ENCODE results near the gene SLC4A2.

DNA sequence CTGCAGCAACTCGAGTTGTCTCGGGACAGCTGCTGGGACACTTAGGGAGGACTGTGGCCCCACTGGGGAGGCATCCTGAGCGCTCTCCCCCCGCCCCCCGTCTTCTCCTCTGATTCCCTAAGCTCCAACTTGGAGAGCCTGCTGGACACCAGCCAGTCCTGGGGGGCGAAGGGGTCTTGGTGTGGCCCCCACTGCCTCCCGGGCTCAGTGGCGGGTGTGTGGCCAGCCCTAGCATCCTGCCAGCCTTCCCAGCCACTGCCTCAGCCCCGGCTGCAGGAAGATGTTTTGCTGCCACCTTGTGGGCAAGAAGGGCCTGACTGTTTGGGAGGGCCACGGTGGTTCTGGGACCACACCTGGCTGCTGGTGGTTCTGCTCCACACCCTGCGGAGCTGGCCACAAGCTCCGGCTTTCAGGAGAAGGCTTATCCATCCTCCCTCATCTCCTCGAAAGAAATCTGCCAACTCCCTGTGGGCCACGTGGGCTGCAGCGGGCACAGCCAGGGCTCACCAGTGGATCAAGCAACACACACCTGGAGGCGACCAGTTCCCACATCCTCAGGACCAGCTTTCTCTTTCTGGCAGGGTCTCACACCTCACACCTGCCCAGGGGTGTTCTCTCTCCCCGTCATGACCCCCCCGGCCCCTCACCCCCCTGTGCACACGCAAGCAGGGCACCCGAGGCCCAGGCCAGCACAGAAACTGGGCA lies 51.7 kb downstream of the SLC4A2 start:
- TF ChIP-seq, protein P1, sequence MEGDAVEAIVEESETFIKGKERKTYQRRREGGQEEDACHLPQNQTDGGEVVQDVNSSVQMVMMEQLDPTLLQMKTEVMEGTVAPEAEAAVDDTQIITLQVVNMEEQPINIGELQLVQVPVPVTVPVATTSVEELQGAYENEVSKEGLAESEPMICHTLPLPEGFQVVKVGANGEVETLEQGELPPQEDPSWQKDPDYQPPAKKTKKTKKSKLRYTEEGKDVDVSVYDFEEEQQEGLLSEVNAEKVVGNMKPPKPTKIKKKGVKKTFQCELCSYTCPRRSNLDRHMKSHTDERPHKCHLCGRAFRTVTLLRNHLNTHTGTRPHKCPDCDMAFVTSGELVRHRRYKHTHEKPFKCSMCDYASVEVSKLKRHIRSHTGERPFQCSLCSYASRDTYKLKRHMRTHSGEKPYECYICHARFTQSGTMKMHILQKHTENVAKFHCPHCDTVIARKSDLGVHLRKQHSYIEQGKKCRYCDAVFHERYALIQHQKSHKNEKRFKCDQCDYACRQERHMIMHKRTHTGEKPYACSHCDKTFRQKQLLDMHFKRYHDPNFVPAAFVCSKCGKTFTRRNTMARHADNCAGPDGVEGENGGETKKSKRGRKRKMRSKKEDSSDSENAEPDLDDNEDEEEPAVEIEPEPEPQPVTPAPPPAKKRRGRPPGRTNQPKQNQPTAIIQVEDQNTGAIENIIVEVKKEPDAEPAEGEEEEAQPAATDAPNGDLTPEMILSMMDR (IDR thresholded peaks at IDR 0.05; ENCODE audit: low read length): peak; percentile 95
- no peak for TF ChIP-seq EZH2 (optimal IDR thresholded peaks at IDR 0.05; ENCODE audit: low read depth, low read length)
- TF ChIP-seq EZH2phosphoT487 (IDR thresholded peaks at IDR 0.05; ENCODE audit: low read length): no peak

Data from MM.1S (cell line).